HG03159 (cell line): ENCODE data around the gene NGDN.
"Not testable (repeated sequence)": the region's sequence is repeated elsewhere in the genome, so short reads cannot be mapped to it uniquely, and the experiment has no call there.

Experiments used
- ATAC-seq: cut with Tn5 transposase; IDR thresholded peaks from one replicate; pipeline ENCODE4 v1.9.1; 2021; ENCODE audit warnings: mild to moderate bottlenecking, moderate library complexity; ENCODE audit not compliant: unreplicated experiment

NGDN gene

GRCh38 chr14:23469127-23469905 is at the start of gene NGDN:
Gene NGDN, plus strand, starts transcription at chr14:23469703. Its CDS starts 13 bp downstream, at chr14:23469716.
- peak; percentile 93 for ATAC-seq

- no peak for ATAC-seq
Observed at GRCh38 chr14:23421594-23421993, 47.9 kb upstream of the NGDN start.

- no peak for ATAC-seq
Observed at GRCh38 chr14:23423657-23424056, 45.8 kb upstream of the NGDN start.

DNA sequence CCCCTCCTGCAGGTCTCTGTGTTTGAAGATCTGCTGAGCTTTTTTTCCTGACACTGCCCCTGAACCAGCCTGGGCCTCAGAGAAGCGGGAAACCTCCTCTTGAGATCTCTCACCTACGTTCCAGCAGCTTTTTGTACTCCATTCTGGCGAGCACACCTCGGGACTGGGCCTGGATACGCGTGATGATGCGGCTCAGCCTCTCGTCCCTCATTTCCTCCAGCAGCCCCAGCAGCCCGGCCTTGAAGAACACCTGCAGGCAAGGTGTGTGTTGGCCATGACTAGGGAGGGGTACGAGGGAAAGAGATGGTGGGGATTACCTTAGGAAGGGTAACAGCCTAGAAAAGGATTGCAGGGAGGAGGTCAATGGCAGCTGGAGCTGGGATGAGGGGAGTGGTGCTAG is 44.3 kb upstream of the NGDN start:
- ATAC-seq: no peak

DNA sequence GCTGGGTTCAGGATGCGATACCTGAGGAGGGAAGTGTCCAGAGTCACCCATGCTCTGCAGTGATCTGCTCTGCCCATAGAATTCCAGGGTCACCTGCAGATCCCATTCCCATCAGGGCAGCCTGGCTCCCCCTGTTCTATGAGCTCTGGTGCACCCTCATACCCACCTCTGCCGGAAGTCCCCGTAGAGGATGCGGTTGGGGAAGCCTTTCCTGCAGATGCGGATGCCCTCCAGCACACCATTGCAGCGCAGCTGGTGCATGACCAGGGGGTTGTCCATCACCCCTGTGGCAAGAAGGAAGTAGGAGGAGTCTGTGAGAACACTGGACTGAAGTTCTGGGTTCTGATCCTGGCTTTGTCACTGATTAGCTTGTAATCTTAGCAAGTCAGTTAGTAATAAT is 43.7 kb upstream of the NGDN start:
- ATAC-seq: not testable (repeated sequence)

GRCh38 chr14:23428686-23429495 is 40.6 kb upstream of the NGDN start:
- ATAC-seq: no peak

- no peak for ATAC-seq
Observed at GRCh38 chr14:23430016-23430722, 39.3 kb upstream of the NGDN start.

- ATAC-seq: no peak
Observed at GRCh38 chr14:23430723-23431085, 38.8 kb upstream of the NGDN start.

DNA sequence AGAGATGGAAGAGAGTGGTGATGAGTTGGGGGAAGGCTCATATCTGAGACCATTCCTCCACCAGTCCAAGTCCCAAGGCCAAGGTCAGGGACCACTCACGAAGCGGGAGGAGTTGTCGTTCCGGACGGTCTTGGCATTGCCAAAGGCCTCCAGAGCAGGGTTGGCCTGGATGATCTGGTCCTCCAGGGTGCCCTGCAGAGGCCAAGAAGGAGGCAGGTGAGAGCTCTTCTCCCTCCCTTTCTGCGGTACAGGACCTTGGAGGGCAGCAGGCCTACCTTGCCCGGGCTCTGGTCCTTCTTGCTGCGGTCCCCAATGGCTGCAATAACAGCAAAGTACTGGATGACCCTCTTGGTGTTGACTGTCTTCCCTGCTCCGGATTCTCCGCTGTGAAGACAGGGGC is 38.0 kb upstream of the NGDN start:
- no peak for ATAC-seq

- no peak for ATAC-seq
Observed at GRCh38 chr14:23432102-23432925, 37.2 kb upstream of the NGDN start.

DNA sequence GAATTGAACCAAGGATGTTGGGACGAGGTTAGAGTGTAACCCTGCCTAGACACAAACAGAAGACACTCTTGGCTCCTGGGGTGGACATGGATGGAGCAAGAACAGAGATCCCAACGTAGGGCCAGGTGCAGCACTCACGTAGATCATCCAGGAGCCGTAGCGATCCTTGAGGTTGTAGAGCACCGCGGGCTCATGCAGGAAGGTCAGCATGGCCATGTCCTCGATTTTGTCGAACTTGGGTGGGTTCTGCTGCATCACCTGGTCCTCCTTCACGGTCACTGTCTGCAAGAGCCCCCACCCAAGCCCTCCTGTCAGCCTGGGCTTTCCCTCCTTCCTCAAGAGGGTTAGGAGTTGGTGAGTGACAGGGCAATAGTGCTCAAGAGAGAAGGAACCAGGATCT is 36.6 kb upstream of the NGDN start:
- no peak for ATAC-seq

GRCh38 chr14:23433457-23433856 is 36.0 kb upstream of the NGDN start:
- no peak for ATAC-seq

DNA sequence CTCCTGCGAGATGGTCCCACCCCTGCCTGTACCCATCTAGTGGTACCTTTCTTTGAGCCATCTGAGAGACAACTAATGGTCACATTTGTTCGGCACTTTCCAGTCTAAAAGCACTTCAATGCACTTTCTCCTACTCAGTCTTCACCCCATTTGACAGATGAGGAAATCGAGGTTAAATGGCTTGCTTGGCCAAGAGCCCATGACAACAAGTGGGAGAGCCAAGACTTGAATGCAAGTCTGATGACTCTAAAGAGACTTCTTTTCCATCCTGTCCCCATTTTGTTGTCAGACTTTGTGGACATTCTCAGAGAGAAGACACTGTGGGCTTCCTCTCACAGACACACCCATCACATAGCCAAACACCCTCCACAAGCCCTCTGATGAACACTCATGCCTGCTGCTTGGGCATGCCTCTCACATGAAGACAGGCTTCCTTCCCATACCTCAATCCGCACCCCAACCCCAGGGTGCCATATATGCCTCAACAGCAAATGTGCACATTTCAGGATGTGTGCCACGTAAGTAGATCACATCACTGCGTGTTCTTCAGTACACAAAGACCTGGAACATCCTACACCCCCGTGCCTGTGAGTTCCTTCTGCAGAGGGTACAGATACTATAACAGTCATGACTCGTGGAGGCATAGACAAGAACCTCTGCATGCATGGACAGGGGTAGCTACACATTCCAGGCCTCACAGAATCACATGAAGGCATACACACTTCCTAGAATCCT is 34.8 kb upstream of the NGDN start:
- no peak for ATAC-seq

GRCh38 chr14:23435543-23436326 is 33.8 kb upstream of the NGDN start, which contains the start of gene MYH7:
Gene MYH7, minus strand, starts transcription at chr14:23435660. Its CDS starts 1,928 bp downstream, at chr14:23433732.
- no peak for ATAC-seq

GRCh38 chr14:23436327-23437132 is 33.0 kb upstream of the NGDN start:
- ATAC-seq: no peak

DNA sequence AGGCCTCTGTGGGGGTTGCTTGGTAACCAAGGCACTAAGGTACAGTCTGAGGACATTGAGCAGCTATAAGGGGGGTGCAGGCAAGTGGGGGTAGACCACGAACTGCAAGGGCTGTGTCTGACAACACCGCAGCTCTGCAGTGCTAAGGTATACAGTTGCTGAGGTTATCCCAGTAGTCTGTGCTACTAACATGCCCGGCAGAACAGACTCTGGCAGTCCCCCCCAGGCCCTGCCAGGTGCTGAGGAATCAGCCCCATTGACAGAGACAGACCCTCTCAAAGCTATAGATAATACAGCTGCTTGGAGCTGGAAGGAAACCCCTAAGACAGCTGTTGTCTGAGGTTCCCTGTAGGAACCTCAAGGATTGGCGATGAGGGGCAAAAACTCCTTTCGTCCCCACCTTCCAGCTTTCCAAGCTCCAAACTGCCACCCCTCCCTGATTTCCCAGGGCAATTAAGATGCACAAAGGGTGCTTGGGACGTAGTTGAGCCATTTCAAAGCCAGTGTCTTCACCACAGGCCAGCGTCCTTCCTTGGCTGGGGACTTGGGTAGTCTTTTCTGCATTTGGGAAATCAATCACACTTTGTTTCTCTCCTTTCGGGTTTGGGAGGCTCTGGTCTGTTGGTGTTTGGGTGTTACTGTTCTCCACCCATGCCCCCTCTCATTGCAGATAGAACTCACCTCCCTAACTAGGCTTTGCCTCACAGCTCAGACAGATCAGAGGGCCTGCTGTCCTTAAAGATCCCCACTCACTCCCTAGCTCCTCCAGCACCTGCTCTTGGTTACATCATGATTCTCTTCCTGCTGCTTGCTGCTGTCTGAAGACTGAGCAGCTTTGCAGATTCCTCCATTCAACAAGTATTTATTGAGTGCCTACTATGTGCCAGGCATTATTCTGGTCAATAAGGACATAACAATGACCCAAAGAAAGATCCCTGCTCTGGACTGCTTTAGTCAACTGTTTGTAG is 32.1 kb upstream of the NGDN start:
- no peak for ATAC-seq
